Testis (tissue), 3 donors: ENCODE data around the gene RDX. TPM values are rescaled to one million over a fixed set of nuclear protein-coding genes. Genes with fewer than 3 reads are reported as not detected.
"Not testable (repeated sequence)": the region's sequence is repeated elsewhere in the genome, so short reads cannot be mapped to it uniquely, and the experiment has no call there.

Experiments used
- DNase-seq: peaks from one replicate; pipeline ENCODE4 v3.0.0-alpha.2; 2019
- H3K27ac ChIP-seq, 2 donors: fragments of 200-600 bp; sonication (generic); one replicate each; pipeline ENCODE4 v1.5.1; 2019
- H3K27me3 ChIP-seq: fragments of 200-600 bp; sonication (generic); one replicate; pipeline ENCODE4 v1.5.1; 2019
- H3K36me3 ChIP-seq: fragments of 200-600 bp; sonication (generic); one replicate; pipeline ENCODE4 v1.5.1; 2017; ENCODE audit warnings: low read depth; ENCODE audit errors: missing control alignments
- H3K4me1 ChIP-seq: fragments of 200-600 bp; sonication (generic); one replicate; pipeline ENCODE4 v1.5.1; 2019
- H3K4me3 ChIP-seq, 2 donors: fragments of 200-600 bp; sonication (generic); one replicate each; pipeline ENCODE4 v1.5.1; 2017 to 2019
- H3K9me3 ChIP-seq: fragments of 200-600 bp; sonication (generic); one replicate; pipeline ENCODE4 v1.5.1; 2017
- POLR2A ChIP-seq: fragments of 450-650 bp; IDR thresholded peaks from one replicate; pipeline ENCODE4 v1.6.1; 2017; ENCODE audit warnings: antibody characterized with exemption, mild to moderate bottlenecking, moderate library complexity
- WGBS, 2 donors: methylation state at CpG; one replicate each; pipeline ENCODE4 v1.1.5; 2018; 5-methylcytosine and 5-hydroxymethylcytosine counted together
- intact Hi-C: fragments of 100-400 bp; cut with DNase I; formaldehyde crosslinking; loops from one replicate; pipeline ENCODE4 v1.15.1; 2023; ENCODE audit warnings: low total_unique reads
- polyA plus RNA-seq: library from polyadenylated mRNA; stranded (reverse); fragments of 350-450 nt; fragmentation: Illumina TruSeq; extraction: RNeasy Lipid Tissue Mini Kit (QIAGEN cat#74804); gene quantifications from one replicate; pipeline ENCODE4 v1.2.3, GENCODE V29; 2014; ENCODE audit warnings: low read depth, low replicate concordance; ENCODE audit not compliant: insufficient read depth
- total RNA-seq, 2 donors: library from RNA; depleted of rRNA; stranded (reverse); fragments of >200 nt; gene quantifications; one replicate each; pipeline ENCODE4 v1.2.3, GENCODE V29; 2016
- TF ChIP-seq, protein P1 (sequence below), 3 experiments: fragments of 450-650 bp in 2 of 3; fragments of 200-600 bp in 1 of 3; sonication (generic) in 1 of 3; IDR thresholded peaks; one replicate each; pipeline ENCODE4 v1.5.1; 2016 to 2019; ENCODE audit warnings: antibody characterized with exemption in 3 of 3, mild to moderate bottlenecking in 2 of 3, moderate library complexity in 1 of 3

RDX gene
- total and polyA plus RNA-seq, 3 donors from 2014 or later: 39.8 to 170 (median 144) TPM

DNA sequence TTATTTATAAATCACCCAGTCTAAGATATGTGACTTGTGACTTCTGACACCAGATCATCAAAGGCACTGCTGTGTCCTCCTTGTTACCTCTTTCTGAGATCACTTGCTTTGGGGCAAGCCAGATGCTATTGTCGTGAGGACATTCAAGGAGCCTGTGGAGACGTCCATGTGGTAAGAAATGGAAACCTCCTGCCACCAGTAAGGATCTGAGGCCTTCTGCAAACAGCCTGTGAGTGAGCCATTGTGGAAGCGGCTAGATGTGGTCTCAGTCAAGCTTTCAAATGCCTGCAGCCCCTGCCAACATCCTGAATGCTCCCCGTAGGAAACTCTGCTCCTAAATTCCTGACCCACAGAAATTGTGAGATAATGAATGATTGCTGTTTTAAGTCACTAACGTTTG is 11.7 kb upstream of the RDX start:
- no peak for DNase-seq
- no peak overlapping the region for H3K4me3 ChIP-seq
- H3K27me3 ChIP-seq: no peaks in the 10 kb centered on the region
- intact Hi-C loops: no loop called here
- TF ChIP-seq, protein P1, sequence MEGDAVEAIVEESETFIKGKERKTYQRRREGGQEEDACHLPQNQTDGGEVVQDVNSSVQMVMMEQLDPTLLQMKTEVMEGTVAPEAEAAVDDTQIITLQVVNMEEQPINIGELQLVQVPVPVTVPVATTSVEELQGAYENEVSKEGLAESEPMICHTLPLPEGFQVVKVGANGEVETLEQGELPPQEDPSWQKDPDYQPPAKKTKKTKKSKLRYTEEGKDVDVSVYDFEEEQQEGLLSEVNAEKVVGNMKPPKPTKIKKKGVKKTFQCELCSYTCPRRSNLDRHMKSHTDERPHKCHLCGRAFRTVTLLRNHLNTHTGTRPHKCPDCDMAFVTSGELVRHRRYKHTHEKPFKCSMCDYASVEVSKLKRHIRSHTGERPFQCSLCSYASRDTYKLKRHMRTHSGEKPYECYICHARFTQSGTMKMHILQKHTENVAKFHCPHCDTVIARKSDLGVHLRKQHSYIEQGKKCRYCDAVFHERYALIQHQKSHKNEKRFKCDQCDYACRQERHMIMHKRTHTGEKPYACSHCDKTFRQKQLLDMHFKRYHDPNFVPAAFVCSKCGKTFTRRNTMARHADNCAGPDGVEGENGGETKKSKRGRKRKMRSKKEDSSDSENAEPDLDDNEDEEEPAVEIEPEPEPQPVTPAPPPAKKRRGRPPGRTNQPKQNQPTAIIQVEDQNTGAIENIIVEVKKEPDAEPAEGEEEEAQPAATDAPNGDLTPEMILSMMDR (IDR thresholded peaks at IDR 0.05): no peak
- no peak for TF ChIP-seq POLR2A
- H3K4me1 ChIP-seq: peaks cover 21% of the 10 kb centered on the region
- no peaks in the 10 kb centered on the region for H3K36me3 ChIP-seq
- no peak overlapping the region for H3K27ac ChIP-seq
- no peaks in the 10 kb centered on the region for H3K9me3 ChIP-seq
- WGBS, 2 donors: 75 to 79% methylated on average over 5 of the region's 5 CpGs

GRCh38 chr11:110306019-110306388 is 9.6 kb upstream of the RDX start:
- H3K9me3 ChIP-seq, DNase-seq, H3K4me3 ChIP-seq, H3K36me3 ChIP-seq, intact Hi-C loops, H3K27me3 ChIP-seq: not testable (repeated sequence)
- Histone ChIP-seq H3K4me1 (peaks cover 18% of the 10 kb centered on the region), H3K27ac (peak overlapping the region in 1 of 2 donors; percentile 75)
- WGBS, 2 donors: 32 to 47% methylated on average over 4 of the region's 4 CpGs

GRCh38 chr11:110305169-110306018 is 9.0 kb upstream of the RDX start:
- Histone ChIP-seq H3K9me3 (no peaks in the 10 kb centered on the region), H3K4me3 (no peak overlapping the region), H3K27me3 (no peaks in the 10 kb centered on the region), H3K4me1 (peaks cover 16% of the 10 kb centered on the region), H3K27ac (peak overlapping the region in 1 of 2 donors; percentile 75), H3K36me3 (no peaks in the 10 kb centered on the region)
- TF ChIP-seq, protein P1 (IDR thresholded peaks at IDR 0.05): no peak
- no peak for TF ChIP-seq POLR2A
- no peak for DNase-seq
- intact Hi-C loops: no loop called here

GRCh38 chr11:110303414-110303826 is 7.0 kb upstream of the RDX start:
- no peak overlapping the region for H3K4me3 ChIP-seq
- DNase-seq: no peak
- no peaks in the 10 kb centered on the region for H3K36me3 ChIP-seq
- H3K9me3 ChIP-seq: no peaks in the 10 kb centered on the region
- TF ChIP-seq POLR2A: no peak
- TF ChIP-seq, protein P1 (IDR thresholded peaks at IDR 0.05): no peak
- intact Hi-C loops: no loop called here
- H3K27me3 ChIP-seq: no peaks in the 10 kb centered on the region
- H3K4me1 ChIP-seq: peaks cover 20% of the 10 kb centered on the region
- WGBS, 2 donors: 82 to 89% methylated on average over 5 of the region's 5 CpGs
- H3K27ac ChIP-seq: no peak overlapping the region

GRCh38 chr11:110301577-110301976 is 5.2 kb upstream of the RDX start:
- no peak for DNase-seq
- Histone ChIP-seq H3K27me3 (no peaks in the 10 kb centered on the region), H3K9me3 (no peaks in the 10 kb centered on the region), H3K27ac (no peak overlapping the region), H3K36me3 (no peaks in the 10 kb centered on the region), H3K4me3 (no peak overlapping the region), H3K4me1 (peaks cover 35% of the 10 kb centered on the region)
- intact Hi-C loops: no loop called here
- TF ChIP-seq, protein P1 (IDR thresholded peaks at IDR 0.05): no peak
- TF ChIP-seq POLR2A: no peak
- 71 to 89% methylated on average over 4 of the region's 4 CpGs for WGBS, 2 donors
